Vagina (tissue), 2 donors: ENCODE measurements around the gene RPS6KC1. TPM values are rescaled to one million over a fixed set of nuclear protein-coding genes. Genes with fewer than 3 reads are reported as not detected.
"Not testable (repeated sequence)": the region's sequence is repeated elsewhere in the genome, so short reads cannot be mapped to it uniquely, and the experiment has no call there.

Experiments used
- DNase-seq, 2 donors: peaks; one replicate each; pipeline ENCODE4 v3.0.0-alpha.2; 2017; ENCODE audit errors: extremely low spot score in 2 of 2
- H3K27ac ChIP-seq: fragments of 200-600 bp; sonication (generic); one replicate; pipeline ENCODE4 v1.5.1; 2019
- H3K27me3 ChIP-seq: fragments of 200-600 bp; sonication (generic); one replicate; pipeline ENCODE4 v1.5.1; 2019
- H3K36me3 ChIP-seq, 2 donors: fragments of 200-600 bp; sonication (generic); one replicate each; pipeline ENCODE4 v1.5.1; 2017 to 2019
- H3K4me1 ChIP-seq: fragments of 200-600 bp; sonication (generic); one replicate; pipeline ENCODE4 v1.5.1; 2019
- H3K4me3 ChIP-seq, 2 donors: fragments of 200-600 bp; sonication (generic); 1 replicate in 1 of 2; 2 replicates in 1 of 2; pipeline ENCODE4 v1.5.1; 2016 to 2019
- H3K9me3 ChIP-seq: fragments of 200-600 bp; sonication (generic); one replicate; pipeline ENCODE4 v1.5.1; 2019
- POLR2A ChIP-seq, 2 donors: fragments of 450-650 bp; IDR thresholded peaks; one replicate each; pipeline ENCODE4 v1.6.1; 2017; ENCODE audit warnings: antibody characterized with exemption in 2 of 2, mild to moderate bottlenecking in 2 of 2, moderate library complexity in 2 of 2
- POLR2AphosphoS5 ChIP-seq, 2 donors: sonication (generic); formaldehyde crosslinking; IDR thresholded peaks; one replicate each; pipeline ENCODE4 v1.9.0; 2017; ENCODE audit warnings: antibody characterized with exemption in 2 of 2, mild to moderate bottlenecking in 2 of 2, low read depth in 1 of 2; ENCODE audit not compliant: insufficient read depth in 1 of 2
- intact Hi-C: fragments of 100-400 bp; cut with DNase I; formaldehyde crosslinking; loops from one replicate; pipeline ENCODE4 v1.15.1; 2023
- total RNA-seq: library from RNA; depleted of rRNA; stranded (reverse); fragments of >200 nt; gene quantifications from one replicate; pipeline ENCODE4 v1.2.3, GENCODE V29; 2016
- TF ChIP-seq, protein P1 (sequence below), 3 experiments: fragments of 450-650 bp in 2 of 3; fragments of 200-600 bp in 1 of 3; sonication (generic) in 1 of 3; IDR thresholded peaks; one replicate each; pipeline ENCODE4 v1.5.1; 2017 to 2019; ENCODE audit warnings: antibody characterized with exemption in 3 of 3, mild to moderate bottlenecking in 2 of 3, moderate library complexity in 2 of 3

Gene RPS6KC1
- total RNA-seq, 1 donor from 2014 or later, result 14.2 TPM

DNA sequence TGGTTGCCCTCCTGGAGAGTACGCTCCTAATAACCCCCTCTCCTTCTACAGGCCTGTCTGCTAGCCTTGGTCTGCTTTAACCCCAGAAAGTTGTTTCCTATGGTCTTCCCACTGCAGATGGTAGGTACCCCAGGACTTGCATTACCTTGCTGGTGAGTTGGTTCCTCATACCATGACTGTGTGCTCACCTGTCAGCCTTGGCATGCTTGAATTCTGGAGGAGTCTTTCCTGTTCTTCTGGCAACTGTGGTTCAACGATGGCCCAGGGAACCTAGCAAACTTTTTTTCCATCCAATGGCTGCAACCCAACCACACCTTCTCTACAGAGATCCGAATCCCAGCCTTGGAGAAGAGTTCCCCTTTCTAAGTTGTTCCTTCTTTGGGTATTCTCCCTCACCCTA is 36.9 kb downstream of the RPS6KC1 start:
- Histone ChIP-seq H3K36me3 (peaks cover 0 to 17% of the 10 kb centered on the region in 2 donors), H3K27ac (no peak overlapping the region), H3K4me3 (no peak overlapping the region), H3K9me3 (no peaks in the 10 kb centered on the region), H3K27me3 (no peaks in the 10 kb centered on the region), H3K4me1 (no peaks in the 10 kb centered on the region)
- DNase-seq, result no peak
- intact Hi-C loops, result no loop called here
- TF ChIP-seq POLR2AphosphoS5 (IDR thresholded peaks at IDR 0.05; ENCODE audit: insufficient read depth in 1 of 2, low read depth in 1 of 2), result no peak
- TF ChIP-seq, protein P1, sequence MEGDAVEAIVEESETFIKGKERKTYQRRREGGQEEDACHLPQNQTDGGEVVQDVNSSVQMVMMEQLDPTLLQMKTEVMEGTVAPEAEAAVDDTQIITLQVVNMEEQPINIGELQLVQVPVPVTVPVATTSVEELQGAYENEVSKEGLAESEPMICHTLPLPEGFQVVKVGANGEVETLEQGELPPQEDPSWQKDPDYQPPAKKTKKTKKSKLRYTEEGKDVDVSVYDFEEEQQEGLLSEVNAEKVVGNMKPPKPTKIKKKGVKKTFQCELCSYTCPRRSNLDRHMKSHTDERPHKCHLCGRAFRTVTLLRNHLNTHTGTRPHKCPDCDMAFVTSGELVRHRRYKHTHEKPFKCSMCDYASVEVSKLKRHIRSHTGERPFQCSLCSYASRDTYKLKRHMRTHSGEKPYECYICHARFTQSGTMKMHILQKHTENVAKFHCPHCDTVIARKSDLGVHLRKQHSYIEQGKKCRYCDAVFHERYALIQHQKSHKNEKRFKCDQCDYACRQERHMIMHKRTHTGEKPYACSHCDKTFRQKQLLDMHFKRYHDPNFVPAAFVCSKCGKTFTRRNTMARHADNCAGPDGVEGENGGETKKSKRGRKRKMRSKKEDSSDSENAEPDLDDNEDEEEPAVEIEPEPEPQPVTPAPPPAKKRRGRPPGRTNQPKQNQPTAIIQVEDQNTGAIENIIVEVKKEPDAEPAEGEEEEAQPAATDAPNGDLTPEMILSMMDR (IDR thresholded peaks at IDR 0.05), result no peak
- TF ChIP-seq POLR2A (IDR thresholded peaks at IDR 0.05), result no peak

DNA sequence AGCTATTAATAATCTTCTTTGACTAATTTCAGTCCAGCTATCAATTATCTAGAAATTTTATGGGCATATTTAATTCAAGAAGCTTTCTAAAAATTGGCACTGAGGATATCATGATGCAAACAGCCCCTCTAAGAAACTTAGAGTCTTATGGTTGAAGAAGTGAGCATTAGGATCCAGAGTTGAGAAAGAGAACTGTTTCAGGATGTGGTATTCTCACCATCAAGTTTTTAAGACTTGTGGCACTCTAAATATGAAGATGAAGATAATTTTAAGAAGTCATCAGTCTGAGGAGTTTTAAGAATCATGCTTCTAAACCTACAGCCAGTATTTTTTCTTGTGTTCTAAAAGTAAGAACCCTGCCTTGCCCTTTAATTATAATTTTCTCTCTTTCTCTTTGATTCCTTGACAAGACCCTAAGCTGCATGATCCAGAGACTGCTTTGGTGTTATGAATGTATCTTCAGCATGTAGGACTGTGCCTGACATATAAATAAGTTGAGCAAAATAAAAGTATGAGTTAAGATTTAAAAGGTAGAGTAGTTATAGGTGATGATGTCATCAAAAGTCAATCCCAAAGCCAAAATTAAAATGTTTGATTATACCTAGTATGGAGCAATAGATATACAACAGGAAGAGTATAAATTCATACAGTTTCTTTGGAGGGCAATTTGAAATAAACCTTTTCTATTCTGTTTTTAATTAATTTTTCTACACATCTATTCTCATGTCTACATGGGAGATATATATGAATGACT is 39.1 kb downstream of the RPS6KC1 start:
- no peak overlapping the region for H3K27ac ChIP-seq
- peaks cover 0 to 17% of the 10 kb centered on the region in 2 donors for H3K36me3 ChIP-seq
- H3K27me3 ChIP-seq, result no peaks in the 10 kb centered on the region
- no peak for DNase-seq
- intact Hi-C loops, result no loop called here
- no peaks in the 10 kb centered on the region for H3K9me3 ChIP-seq
- no peaks in the 10 kb centered on the region for H3K4me1 ChIP-seq
- TF ChIP-seq POLR2AphosphoS5 (IDR thresholded peaks at IDR 0.05; ENCODE audit: insufficient read depth in 1 of 2, low read depth in 1 of 2) (no peak), POLR2A (IDR thresholded peaks at IDR 0.05) (no peak)
- TF ChIP-seq, protein P1 (IDR thresholded peaks at IDR 0.05), result no peak
- H3K4me3 ChIP-seq, result no peak overlapping the region

DNA sequence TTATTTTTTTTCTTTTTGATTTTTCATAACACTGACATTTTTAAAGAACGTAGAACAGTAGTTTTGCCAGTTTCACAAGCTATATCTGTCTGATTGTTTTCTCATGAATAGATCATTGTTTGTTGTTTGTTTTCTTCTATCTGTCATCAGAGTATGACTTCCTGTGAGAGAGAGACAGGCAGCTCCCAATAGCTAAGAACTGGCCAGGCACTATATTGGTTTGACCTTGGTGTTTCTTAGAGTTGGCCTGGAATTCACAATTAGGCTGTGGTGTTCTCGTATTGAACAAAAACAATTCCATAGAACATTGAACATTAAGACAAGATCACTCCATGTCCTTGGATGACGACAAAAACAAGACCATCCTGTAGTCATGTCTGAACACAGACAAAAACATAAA is 43.4 kb downstream of the RPS6KC1 start:
- intact Hi-C loops, result no loop called here
- H3K36me3 ChIP-seq, result no peaks in the 10 kb centered on the region
- no peak overlapping the region for H3K27ac ChIP-seq
- H3K4me1 ChIP-seq, result no peaks in the 10 kb centered on the region
- no peak overlapping the region for H3K4me3 ChIP-seq
- no peak for DNase-seq
- no peaks in the 10 kb centered on the region for H3K9me3 ChIP-seq
- no peak for TF ChIP-seq POLR2AphosphoS5 (IDR thresholded peaks at IDR 0.05; ENCODE audit: insufficient read depth in 1 of 2, low read depth in 1 of 2)
- TF ChIP-seq, protein P1 (IDR thresholded peaks at IDR 0.05), result no peak
- no peak for TF ChIP-seq POLR2A (IDR thresholded peaks at IDR 0.05)
- H3K27me3 ChIP-seq, result no peaks in the 10 kb centered on the region

DNA sequence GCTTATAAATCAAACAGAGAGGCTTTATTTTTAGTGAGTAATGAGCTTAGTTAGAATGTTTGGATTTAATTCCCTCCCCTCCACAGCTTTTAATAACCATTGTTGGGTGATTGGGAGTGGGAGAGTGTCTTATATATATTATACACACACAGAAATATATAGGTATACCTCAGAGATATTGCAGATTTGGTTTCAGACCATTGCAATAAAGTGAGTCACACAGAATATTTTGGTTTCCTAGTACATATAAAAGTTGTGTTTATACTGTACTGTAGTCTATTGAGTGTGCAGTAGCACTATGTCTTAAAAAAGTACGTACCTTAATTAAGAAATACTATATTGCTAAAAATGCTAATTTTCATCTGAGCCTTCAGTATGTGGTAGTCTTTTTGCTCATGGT is 44.4 kb downstream of the RPS6KC1 start:
- intact Hi-C loops, result no loop called here
- H3K27ac ChIP-seq, result no peak overlapping the region
- no peak for DNase-seq
- no peak overlapping the region for H3K4me3 ChIP-seq
- H3K36me3 ChIP-seq, result no peaks in the 10 kb centered on the region
- H3K27me3 ChIP-seq, result no peaks in the 10 kb centered on the region
- H3K9me3 ChIP-seq, result no peaks in the 10 kb centered on the region
- TF ChIP-seq POLR2A (IDR thresholded peaks at IDR 0.05) (no peak), POLR2AphosphoS5 (IDR thresholded peaks at IDR 0.05; ENCODE audit: insufficient read depth in 1 of 2, low read depth in 1 of 2) (no peak)
- TF ChIP-seq, protein P1 (IDR thresholded peaks at IDR 0.05), result no peak
- H3K4me1 ChIP-seq, result no peaks in the 10 kb centered on the region

DNA sequence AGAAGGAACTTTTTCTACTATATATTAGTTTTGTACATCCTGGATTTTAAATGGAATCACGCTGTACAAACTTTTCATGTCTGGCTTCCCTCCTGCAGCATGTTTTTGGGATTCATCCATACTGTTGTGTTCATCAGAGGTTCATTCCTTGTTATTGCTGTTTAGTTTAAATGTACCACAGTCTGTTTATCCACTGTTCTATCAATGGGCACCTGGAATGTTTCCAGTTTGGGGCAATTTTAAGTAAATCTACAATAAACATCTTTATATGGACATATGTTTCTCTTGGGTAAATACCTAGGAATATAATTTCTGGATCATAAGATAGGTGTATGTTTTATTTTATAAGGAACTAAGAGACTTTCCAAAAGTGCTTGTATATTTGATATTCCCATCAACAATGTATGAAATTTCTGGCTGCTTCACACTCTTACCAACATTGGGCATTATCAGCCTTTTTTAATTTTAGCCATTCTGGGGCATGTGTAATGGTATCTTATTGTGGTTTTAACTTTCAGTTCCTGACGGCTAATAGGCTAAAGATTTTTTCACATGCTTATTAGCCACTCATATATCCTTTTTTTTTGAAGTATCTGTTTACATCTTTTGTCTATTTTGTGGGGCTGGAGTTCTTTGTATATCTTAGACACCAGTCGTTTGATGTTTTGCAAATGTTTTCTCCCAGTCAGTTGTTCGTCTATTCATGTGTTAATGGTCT is 48.8 kb downstream of the RPS6KC1 start:
- H3K4me3 ChIP-seq, result no peak overlapping the region
- DNase-seq, result no peak
- H3K36me3 ChIP-seq, result no peaks in the 10 kb centered on the region
- no peak overlapping the region for H3K27ac ChIP-seq
- TF ChIP-seq POLR2A (IDR thresholded peaks at IDR 0.05) (no peak), POLR2AphosphoS5 (IDR thresholded peaks at IDR 0.05; ENCODE audit: insufficient read depth in 1 of 2, low read depth in 1 of 2) (no peak)
- TF ChIP-seq, protein P1 (IDR thresholded peaks at IDR 0.05), result no peak
- H3K27me3 ChIP-seq, result no peaks in the 10 kb centered on the region
- H3K4me1 ChIP-seq, result no peaks in the 10 kb centered on the region
- H3K9me3 ChIP-seq, result no peaks in the 10 kb centered on the region
- intact Hi-C loops, result no loop called here

DNA sequence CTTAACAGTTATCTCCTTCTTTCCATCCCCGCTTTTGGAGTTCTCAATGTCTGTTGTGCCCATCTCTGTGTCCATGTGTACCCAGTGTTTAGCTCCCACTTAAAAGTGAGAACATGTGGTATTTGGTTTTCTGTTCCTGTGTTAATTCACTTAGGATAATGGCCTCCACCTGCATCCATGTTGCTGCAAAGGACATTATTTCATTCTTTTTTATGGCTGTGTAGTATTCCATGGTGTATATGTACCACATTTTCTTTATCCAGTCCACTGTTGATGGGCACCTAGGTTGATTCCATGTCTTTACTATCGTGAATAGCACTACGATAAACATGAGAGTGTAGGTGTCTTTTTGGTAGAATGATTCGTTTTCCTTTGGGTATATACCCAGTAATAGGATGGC is 49.5 kb downstream of the RPS6KC1 start:
- intact Hi-C loops, H3K27me3 ChIP-seq, H3K27ac ChIP-seq, H3K36me3 ChIP-seq, H3K4me1 ChIP-seq, H3K9me3 ChIP-seq, DNase-seq, H3K4me3 ChIP-seq: not testable (repeated sequence)
